Activated CD4-positive, alpha-beta memory T cell treated with anti-CD3 and anti-CD28 coated beads for 36 hours (primary cell): ENCODE measurements around the gene SLC15A4. TPM values are rescaled to one million over a fixed set of nuclear protein-coding genes. Genes with fewer than 3 reads are reported as not detected.

Source experiments
- CTCF ChIA-PET: fragments of 350-600 bp; sonication (Branson Sonifier 250); formaldehyde crosslinking; loops from one replicate; lab custom pipeline; 2021; ENCODE audit warnings: antibody characterized with exemption, inconsistent platforms; lab: Charles Lee
- POLR2A ChIA-PET: fragments of 350-600 bp; sonication (Branson Sonifier 250); formaldehyde crosslinking; loops from one replicate; lab custom pipeline; 2021; ENCODE audit warnings: antibody characterized with exemption; lab: Charles Lee
- DNase-seq: peaks from one replicate; pipeline ENCODE4 v3.0.0-alpha.2; 2020
- H3K27ac Mint-ChIP-seq: one replicate; pipeline ENCODE4 v1.8.0; 2021; ENCODE audit warnings: mixed read lengths
- H3K27me3 Mint-ChIP-seq: one replicate; pipeline ENCODE4 v1.8.0; 2021; ENCODE audit warnings: mixed read lengths
- H3K36me3 Mint-ChIP-seq: one replicate; pipeline ENCODE4 v1.8.0; 2021; ENCODE audit warnings: mixed read lengths
- H3K4me1 Mint-ChIP-seq: one replicate; pipeline ENCODE4 v1.8.0; 2021; ENCODE audit warnings: low read depth, mixed read lengths
- H3K4me3 Mint-ChIP-seq: one replicate; pipeline ENCODE4 v1.8.0; 2021; ENCODE audit warnings: mild to moderate bottlenecking, mixed read lengths
- H3K9me3 Mint-ChIP-seq: one replicate; pipeline ENCODE4 v1.8.0; 2021; ENCODE audit warnings: mixed read lengths
- intact Hi-C: fragments of 100-400 bp; cut with micrococcal nuclease; formaldehyde crosslinking; loops from one replicate; pipeline ENCODE4 v1.15.1; 2023
- total RNA-seq, 2 experiments: library from RNA; stranded (reverse); gene quantifications; one replicate each; pipeline ENCODE4 v1.2.3, GENCODE V29; 2021

Gene SLC15A4
- total RNA-seq, 2 experiments from 2014 or later: 15.5 to 19.3 TPM

GRCh38 chr12:128753438-128753837, 70.3 kb downstream of the SLC15A4 start:
- DNase-seq: no peak
- intact Hi-C loops: no loop called here
- ChIA-PET CTCF (no interaction called here), POLR2A (no interaction called here)
- H3K9me3 Mint-ChIP-seq: no peaks in the 10 kb centered on the region
- no peaks in the 10 kb centered on the region for H3K36me3 Mint-ChIP-seq
- peaks cover 2% of the 10 kb centered on the region for H3K27me3 Mint-ChIP-seq
- H3K27ac Mint-ChIP-seq: no peak overlapping the region
- H3K4me1 Mint-ChIP-seq: no peaks in the 10 kb centered on the region
- H3K4me3 Mint-ChIP-seq: no peak overlapping the region

GRCh38 chr12:128752386-128752785, 71.4 kb downstream of the SLC15A4 start:
- intact Hi-C loops: no loop called here
- ChIA-PET POLR2A (no interaction called here), CTCF (no interaction called here)
- no peak for DNase-seq
- Mint-ChIP-seq H3K9me3 (no peaks in the 10 kb centered on the region), H3K4me3 (no peak overlapping the region), H3K4me1 (no peaks in the 10 kb centered on the region), H3K27ac (no peak overlapping the region), H3K27me3 (peaks cover 3% of the 10 kb centered on the region), H3K36me3 (no peaks in the 10 kb centered on the region)

DNA sequence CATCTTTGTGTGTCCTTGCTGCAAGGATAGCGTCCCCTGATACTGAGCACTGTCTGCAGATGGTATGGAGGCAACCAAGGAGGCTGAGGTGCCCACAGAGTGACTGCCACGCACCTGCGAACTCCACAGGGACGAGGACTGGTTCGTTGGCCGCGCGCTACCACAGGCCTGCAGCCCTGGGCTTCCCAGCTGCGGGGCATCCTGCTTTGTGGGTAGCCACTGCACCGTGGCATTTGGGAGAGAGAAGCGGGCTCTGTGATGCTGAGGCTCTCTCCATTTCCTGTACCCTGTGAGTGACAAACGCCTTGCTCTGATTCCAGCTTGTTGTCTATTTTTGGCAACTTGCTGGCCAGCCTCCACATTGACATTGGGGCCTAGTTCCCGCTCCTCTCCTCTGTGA, 76.3 kb downstream of the SLC15A4 start:
- CTCF ChIA-PET: no interaction called here
- H3K27ac Mint-ChIP-seq: no peak overlapping the region
- peaks cover 5% of the 10 kb centered on the region for H3K27me3 Mint-ChIP-seq
- intact Hi-C loops: no loop called here
- DNase-seq: no peak
- POLR2A ChIA-PET: no interaction called here
- H3K9me3 Mint-ChIP-seq: no peaks in the 10 kb centered on the region
- H3K36me3 Mint-ChIP-seq: no peaks in the 10 kb centered on the region
- no peak overlapping the region for H3K4me3 Mint-ChIP-seq
- H3K4me1 Mint-ChIP-seq: no peaks in the 10 kb centered on the region

- intact Hi-C loops: no loop called here
- peaks cover 5% of the 10 kb centered on the region for H3K27me3 Mint-ChIP-seq
- no peak overlapping the region for H3K4me3 Mint-ChIP-seq
- ChIA-PET POLR2A (no interaction called here), CTCF (no interaction called here)
- H3K9me3 Mint-ChIP-seq: no peaks in the 10 kb centered on the region
- H3K27ac Mint-ChIP-seq: no peak overlapping the region
- H3K36me3 Mint-ChIP-seq: no peaks in the 10 kb centered on the region
- H3K4me1 Mint-ChIP-seq: no peaks in the 10 kb centered on the region
- no peak for DNase-seq
These were observed 77.7 kb downstream of the SLC15A4 start for GRCh38 chr12:128745772-128746689.

GRCh38 chr12:128743916-128744315, 79.8 kb downstream of the SLC15A4 start:
- H3K27me3 Mint-ChIP-seq: peaks cover 5% of the 10 kb centered on the region
- no peaks in the 10 kb centered on the region for H3K36me3 Mint-ChIP-seq
- no peak overlapping the region for H3K4me3 Mint-ChIP-seq
- H3K27ac Mint-ChIP-seq: no peak overlapping the region
- no peak for DNase-seq
- CTCF ChIA-PET: interaction anchor here (0.6 kb wide), 1 partner anchor 197 kb away, joined by 3 read pairs; no protein-coding TSS in a partner anchor
- no peaks in the 10 kb centered on the region for H3K4me1 Mint-ChIP-seq
- POLR2A ChIA-PET: no interaction called here
- peaks cover 7% of the 10 kb centered on the region for H3K9me3 Mint-ChIP-seq
- intact Hi-C loops: no loop called here

Other genes starting within 250 kb of the SLC15A4 start
- not detected for gene GLT1D1, start 29.5 kb upstream of the SLC15A4 start, total RNA-seq